ENCODE results near the gene KRT83.

Gene KRT83

DNA sequence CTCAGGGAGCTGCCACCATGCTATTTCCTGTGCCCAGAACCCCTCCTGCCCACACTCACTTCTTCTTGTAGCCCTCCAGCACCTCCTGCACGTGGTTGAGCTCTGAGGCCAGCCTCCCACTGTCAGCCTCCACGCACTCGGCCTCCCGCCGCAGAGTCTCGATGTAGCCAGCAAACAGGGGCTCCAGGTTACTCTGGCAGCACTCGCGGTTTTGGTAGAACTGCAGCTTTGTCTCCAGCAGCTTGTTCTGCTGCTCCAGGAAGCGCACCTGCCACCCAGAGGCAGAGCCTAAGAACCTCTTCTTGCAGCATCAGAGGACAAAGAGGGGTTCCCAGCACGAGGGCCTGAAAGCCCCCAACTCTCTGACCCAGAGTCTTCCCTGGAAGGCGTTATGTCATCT is 2.1 kb downstream of the KRT83 start:
- no peaks in the 10 kb centered on the region for H3K36me3 Mint-ChIP-seq (ENCODE audit: low read depth)
- TF ChIP-seq, protein P1, sequence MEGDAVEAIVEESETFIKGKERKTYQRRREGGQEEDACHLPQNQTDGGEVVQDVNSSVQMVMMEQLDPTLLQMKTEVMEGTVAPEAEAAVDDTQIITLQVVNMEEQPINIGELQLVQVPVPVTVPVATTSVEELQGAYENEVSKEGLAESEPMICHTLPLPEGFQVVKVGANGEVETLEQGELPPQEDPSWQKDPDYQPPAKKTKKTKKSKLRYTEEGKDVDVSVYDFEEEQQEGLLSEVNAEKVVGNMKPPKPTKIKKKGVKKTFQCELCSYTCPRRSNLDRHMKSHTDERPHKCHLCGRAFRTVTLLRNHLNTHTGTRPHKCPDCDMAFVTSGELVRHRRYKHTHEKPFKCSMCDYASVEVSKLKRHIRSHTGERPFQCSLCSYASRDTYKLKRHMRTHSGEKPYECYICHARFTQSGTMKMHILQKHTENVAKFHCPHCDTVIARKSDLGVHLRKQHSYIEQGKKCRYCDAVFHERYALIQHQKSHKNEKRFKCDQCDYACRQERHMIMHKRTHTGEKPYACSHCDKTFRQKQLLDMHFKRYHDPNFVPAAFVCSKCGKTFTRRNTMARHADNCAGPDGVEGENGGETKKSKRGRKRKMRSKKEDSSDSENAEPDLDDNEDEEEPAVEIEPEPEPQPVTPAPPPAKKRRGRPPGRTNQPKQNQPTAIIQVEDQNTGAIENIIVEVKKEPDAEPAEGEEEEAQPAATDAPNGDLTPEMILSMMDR (IDR thresholded peaks at IDR 0.05): no peak
- H3K4me1 Mint-ChIP-seq: no peaks in the 10 kb centered on the region
- no peak overlapping the region for H3K27ac Mint-ChIP-seq
- no peak overlapping the region for H3K4me3 Mint-ChIP-seq
- peaks cover 8% of the 10 kb centered on the region for H3K27me3 Mint-ChIP-seq (ENCODE audit: low read depth, poor library complexity)
- H3K9me3 Mint-ChIP-seq: no peaks in the 10 kb centered on the region
- no peak for DNase-seq

DNA sequence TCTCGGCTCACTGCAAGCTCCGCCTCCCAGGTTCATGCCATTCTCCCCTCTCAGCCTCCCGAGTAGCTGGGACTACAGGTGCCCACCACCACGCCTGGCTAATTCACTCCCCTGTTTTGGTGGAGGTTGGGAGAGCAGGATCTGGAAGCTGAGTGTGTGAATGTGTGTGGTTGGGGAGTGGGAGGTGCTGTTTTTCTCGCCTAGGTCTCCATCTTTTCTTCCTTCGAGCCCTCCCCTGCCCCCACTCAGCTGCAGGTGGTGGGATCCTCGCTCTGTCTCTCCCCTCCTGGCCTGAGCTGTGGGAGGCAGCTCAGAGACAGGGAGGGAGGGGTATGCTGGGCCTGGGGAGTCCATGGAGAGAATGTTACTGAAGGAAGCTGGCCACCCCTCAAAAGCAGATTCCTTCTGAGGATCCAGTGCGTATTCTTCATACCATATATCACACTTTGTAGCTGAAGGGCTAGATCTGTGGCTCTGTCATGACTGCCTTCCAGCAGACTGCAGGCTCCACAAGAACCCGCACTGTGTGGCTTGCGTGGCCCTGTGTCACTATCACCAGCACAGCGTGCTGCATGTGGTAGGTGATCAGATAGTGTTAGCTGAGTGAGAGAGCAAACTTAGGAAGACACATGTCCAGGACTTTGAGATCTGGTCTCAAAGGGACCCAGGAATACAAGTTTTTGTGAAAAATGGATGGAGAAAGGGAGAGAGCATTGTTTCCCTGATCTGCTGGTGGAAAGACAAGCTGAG is 2.8 kb downstream of the KRT83 start:
- H3K27ac Mint-ChIP-seq: no peak overlapping the region
- H3K4me1 Mint-ChIP-seq: no peaks in the 10 kb centered on the region
- DNase-seq: no peak
- no peaks in the 10 kb centered on the region for H3K9me3 Mint-ChIP-seq
- no peak overlapping the region for H3K4me3 Mint-ChIP-seq
- H3K27me3 Mint-ChIP-seq (ENCODE audit: low read depth, poor library complexity): peaks cover 8% of the 10 kb centered on the region
- TF ChIP-seq, protein P1 (IDR thresholded peaks at IDR 0.05): no peak
- H3K36me3 Mint-ChIP-seq (ENCODE audit: low read depth): no peaks in the 10 kb centered on the region

DNA sequence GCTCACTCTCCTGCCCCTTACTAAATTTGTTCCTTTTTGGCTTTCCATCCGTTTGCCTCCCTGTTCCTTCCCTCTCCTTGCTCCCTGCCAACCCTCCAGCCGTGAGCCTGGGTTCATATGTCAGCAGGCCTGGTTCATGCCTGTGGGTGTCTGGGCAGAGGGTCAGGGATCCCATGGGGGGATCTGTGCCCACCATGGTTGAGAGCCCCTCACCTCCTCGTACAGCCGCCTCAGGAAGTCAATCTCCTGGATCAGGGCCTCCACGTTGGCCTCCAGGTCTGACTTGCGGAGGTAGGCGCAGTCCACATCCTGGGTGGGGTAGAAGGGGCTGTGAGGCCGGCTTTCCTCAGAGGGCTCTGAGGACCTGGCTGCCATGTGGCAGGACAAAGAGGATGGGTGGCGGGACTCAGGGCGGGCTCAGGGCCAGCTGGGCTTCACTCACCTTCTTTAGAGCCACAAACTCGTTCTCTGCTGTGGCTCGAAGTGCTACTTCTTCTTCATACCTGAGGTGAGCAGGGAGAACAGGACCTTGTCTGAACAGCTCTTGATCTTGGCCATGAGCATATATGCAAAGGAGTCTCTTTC is 3.6 kb downstream of the KRT83 start:
- H3K9me3 Mint-ChIP-seq: no peaks in the 10 kb centered on the region
- TF ChIP-seq, protein P1 (IDR thresholded peaks at IDR 0.05): no peak
- DNase-seq: no peak
- no peaks in the 10 kb centered on the region for H3K36me3 Mint-ChIP-seq (ENCODE audit: low read depth)
- H3K27me3 Mint-ChIP-seq (ENCODE audit: low read depth, poor library complexity): peaks cover 10% of the 10 kb centered on the region
- H3K4me1 Mint-ChIP-seq: no peaks in the 10 kb centered on the region
- no peak overlapping the region for H3K27ac Mint-ChIP-seq
- no peak overlapping the region for H3K4me3 Mint-ChIP-seq

DNA sequence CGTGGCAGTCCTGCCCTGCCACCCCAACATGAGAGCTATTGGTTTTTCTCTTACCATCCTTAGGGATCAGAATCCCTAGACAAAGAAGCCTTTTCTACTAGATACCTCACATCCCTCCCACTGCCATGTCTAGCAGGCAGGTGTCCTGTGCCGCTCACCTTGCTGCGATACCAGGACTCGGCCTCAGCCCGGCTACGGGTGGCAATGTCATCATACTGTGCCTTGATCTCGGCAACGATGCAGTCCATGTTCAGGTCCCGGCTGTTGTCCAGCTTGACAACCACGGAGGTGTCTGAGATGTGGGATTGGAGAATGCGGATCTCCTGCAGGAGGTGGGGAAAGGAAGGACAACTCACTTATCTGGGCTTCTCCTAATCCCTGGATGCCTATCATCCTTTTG is 4.5 kb downstream of the KRT83 start:
- DNase-seq: no peak
- no peaks in the 10 kb centered on the region for H3K4me1 Mint-ChIP-seq
- H3K9me3 Mint-ChIP-seq: no peaks in the 10 kb centered on the region
- TF ChIP-seq, protein P1 (IDR thresholded peaks at IDR 0.05): no peak
- H3K27me3 Mint-ChIP-seq (ENCODE audit: low read depth, poor library complexity): peaks cover 11% of the 10 kb centered on the region
- no peak overlapping the region for H3K27ac Mint-ChIP-seq
- H3K36me3 Mint-ChIP-seq (ENCODE audit: low read depth): no peaks in the 10 kb centered on the region
- no peak overlapping the region for H3K4me3 Mint-ChIP-seq

DNA sequence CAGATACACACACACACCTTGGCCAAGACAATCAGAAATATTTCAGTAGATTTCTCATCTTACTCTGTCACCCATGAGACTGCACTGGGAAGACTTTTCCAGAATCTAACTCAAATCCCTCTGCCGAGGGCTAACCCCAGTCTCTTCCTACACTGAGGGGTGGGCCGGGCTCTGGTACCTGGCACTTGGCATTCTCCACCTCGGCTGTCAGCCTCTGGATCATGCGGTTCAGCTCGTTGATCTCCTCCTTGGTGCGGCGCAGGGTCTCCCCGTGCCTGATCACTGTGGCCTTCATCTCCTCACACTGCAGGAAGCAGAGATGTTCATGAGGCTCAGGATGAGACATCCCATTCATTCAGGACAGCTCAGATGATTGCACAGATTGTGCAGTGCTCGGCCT is 4.9 kb downstream of the KRT83 start:
- DNase-seq: no peak
- no peaks in the 10 kb centered on the region for H3K4me1 Mint-ChIP-seq
- H3K27ac Mint-ChIP-seq: no peak overlapping the region

More for the DNA sequence above, 4.9 kb downstream of the KRT83 start:
- no peaks in the 10 kb centered on the region for H3K9me3 Mint-ChIP-seq
- TF ChIP-seq, protein P1 (IDR thresholded peaks at IDR 0.05): no peak
- H3K36me3 Mint-ChIP-seq (ENCODE audit: low read depth): no peaks in the 10 kb centered on the region
- H3K27me3 Mint-ChIP-seq (ENCODE audit: low read depth, poor library complexity): peaks cover 11% of the 10 kb centered on the region
- H3K4me3 Mint-ChIP-seq: no peak overlapping the region

Measured in nephron progenitor cell (in vitro differentiated cells).